ENCODE measurements around the gene PSORS1C2. TPM values are rescaled to one million over a fixed set of nuclear protein-coding genes. Genes with fewer than 3 reads are reported as not detected.

Gene PSORS1C2
- total and polyA plus RNA-seq, 12 donors = not detected

DNA sequence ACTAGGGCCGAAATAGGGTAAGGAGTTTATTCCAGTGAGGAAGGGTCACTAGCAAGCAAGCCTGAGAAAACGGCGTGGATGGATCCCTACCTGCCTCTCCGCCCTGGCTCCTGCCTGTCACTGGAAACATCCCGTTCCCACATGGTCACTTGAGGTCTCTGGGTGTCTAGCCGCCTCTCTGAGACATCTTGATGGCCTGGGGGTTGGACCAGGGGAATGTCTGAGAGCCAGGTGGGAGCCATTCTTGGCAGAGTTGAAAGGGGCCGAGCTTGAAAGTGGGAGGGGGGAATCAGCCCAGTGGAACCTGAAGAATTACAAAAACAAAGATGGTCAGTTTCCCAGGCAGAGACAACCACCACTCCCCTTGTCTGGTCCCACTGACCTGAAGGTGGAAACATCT lies 17.8 kb upstream of the PSORS1C2 start:
- intact Hi-C loops (cut with DNase I) = no loop called here
- H3K9me3 ChIP-seq (replicated peaks in 1 of 3) = no peaks in the 10 kb centered on the region
- H3K4me3 ChIP-seq = no peak overlapping the region
- 91 to 98% (median 95%) methylated on average over 7 of the region's 7 CpGs for WGBS, 4 donors
- H3K27me3 ChIP-seq = no peaks in the 10 kb centered on the region
- TF ChIP-seq, protein P1, sequence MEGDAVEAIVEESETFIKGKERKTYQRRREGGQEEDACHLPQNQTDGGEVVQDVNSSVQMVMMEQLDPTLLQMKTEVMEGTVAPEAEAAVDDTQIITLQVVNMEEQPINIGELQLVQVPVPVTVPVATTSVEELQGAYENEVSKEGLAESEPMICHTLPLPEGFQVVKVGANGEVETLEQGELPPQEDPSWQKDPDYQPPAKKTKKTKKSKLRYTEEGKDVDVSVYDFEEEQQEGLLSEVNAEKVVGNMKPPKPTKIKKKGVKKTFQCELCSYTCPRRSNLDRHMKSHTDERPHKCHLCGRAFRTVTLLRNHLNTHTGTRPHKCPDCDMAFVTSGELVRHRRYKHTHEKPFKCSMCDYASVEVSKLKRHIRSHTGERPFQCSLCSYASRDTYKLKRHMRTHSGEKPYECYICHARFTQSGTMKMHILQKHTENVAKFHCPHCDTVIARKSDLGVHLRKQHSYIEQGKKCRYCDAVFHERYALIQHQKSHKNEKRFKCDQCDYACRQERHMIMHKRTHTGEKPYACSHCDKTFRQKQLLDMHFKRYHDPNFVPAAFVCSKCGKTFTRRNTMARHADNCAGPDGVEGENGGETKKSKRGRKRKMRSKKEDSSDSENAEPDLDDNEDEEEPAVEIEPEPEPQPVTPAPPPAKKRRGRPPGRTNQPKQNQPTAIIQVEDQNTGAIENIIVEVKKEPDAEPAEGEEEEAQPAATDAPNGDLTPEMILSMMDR (IDR thresholded peaks at IDR 0.05) = no peak
- TF ChIP-seq POLR2A (IDR thresholded peaks at IDR 0.05) = no peak
- H3K4me1 ChIP-seq (replicated peaks in 1 of 2) = peaks cover 5 to 13% of the 10 kb centered on the region in 2 donors
- no peak for DNase-seq
- no peak overlapping the region for H3K27ac ChIP-seq
- H3K36me3 ChIP-seq (replicated peaks in 1 of 2) = peaks cover 0 to 2% of the 10 kb centered on the region in 2 donors

DNA sequence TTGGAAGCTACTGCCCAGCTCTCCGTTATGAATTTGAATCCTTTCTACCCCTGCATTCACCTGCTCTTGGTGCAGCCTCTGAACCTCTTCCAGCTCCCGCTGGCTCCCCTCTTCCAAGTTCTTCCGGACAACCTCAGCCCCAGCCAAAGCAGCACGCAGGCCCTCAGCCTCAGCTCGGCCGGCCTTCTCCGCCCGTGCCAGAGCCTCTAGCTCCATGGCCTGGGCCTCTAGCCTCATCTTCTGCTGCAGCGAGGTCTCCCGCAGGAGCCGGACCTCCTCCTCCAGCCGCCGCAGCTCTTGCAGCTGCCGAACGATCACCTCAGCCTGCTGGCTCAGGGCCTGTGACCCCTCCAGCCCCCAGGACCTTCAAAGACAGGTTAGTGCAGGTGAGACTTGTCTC lies 15.6 kb upstream of the PSORS1C2 start:
- H3K36me3 ChIP-seq (replicated peaks in 1 of 2) = peaks cover 0 to 2% of the 10 kb centered on the region in 2 donors
- peaks cover 5 to 13% of the 10 kb centered on the region in 2 donors for H3K4me1 ChIP-seq (replicated peaks in 1 of 2)
- 83 to 97% (median 96%) methylated on average over 15 of the region's 15 CpGs for WGBS, 4 donors
- H3K4me3 ChIP-seq = no peak overlapping the region
- intact Hi-C loops (cut with DNase I) = no loop called here
- no peaks in the 10 kb centered on the region for H3K27me3 ChIP-seq
- TF ChIP-seq, protein P1 (IDR thresholded peaks at IDR 0.05) = no peak
- no peak for TF ChIP-seq POLR2A (IDR thresholded peaks at IDR 0.05)
- no peaks in the 10 kb centered on the region for H3K9me3 ChIP-seq (replicated peaks in 1 of 3)
- no peak overlapping the region for H3K27ac ChIP-seq
- no peak for DNase-seq

DNA sequence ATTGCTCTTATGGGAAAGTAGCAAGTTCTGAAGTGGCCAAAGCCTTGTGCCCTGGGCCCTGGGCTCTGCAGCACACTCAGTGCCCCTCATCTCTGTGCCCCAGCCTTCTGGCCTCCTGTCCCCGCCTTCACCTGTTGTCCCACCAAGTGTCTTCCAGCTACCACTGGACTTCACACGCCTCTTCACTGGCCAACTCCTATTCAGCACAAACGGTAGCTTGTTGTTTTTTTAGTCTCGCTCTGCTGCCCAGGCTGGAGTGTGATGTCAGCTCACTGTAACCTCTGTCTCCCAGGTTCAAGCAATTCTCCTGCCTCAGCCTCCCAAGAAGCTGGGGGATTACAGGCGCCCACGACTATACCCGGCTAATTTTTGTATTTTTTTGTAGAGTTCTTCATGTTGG lies 13.9 kb upstream of the PSORS1C2 start:
- H3K4me3 ChIP-seq = no peak overlapping the region
- WGBS, 4 donors = 88 to 93% (median 90%) methylated on average over 7 of the region's 7 CpGs
- no peak overlapping the region for H3K27ac ChIP-seq
- TF ChIP-seq, protein P1 (IDR thresholded peaks at IDR 0.05) = no peak
- no peak for TF ChIP-seq POLR2A (IDR thresholded peaks at IDR 0.05)
- DNase-seq = no peak
- peaks cover 5% of the 10 kb centered on the region in 2 donors for H3K4me1 ChIP-seq (replicated peaks in 1 of 2)
- no peaks in the 10 kb centered on the region for H3K27me3 ChIP-seq
- intact Hi-C loops (cut with DNase I) = no loop called here
- no peaks in the 10 kb centered on the region for H3K9me3 ChIP-seq (replicated peaks in 1 of 3)
- H3K36me3 ChIP-seq (replicated peaks in 1 of 2) = peaks cover 0 to 2% of the 10 kb centered on the region in 2 donors

DNA sequence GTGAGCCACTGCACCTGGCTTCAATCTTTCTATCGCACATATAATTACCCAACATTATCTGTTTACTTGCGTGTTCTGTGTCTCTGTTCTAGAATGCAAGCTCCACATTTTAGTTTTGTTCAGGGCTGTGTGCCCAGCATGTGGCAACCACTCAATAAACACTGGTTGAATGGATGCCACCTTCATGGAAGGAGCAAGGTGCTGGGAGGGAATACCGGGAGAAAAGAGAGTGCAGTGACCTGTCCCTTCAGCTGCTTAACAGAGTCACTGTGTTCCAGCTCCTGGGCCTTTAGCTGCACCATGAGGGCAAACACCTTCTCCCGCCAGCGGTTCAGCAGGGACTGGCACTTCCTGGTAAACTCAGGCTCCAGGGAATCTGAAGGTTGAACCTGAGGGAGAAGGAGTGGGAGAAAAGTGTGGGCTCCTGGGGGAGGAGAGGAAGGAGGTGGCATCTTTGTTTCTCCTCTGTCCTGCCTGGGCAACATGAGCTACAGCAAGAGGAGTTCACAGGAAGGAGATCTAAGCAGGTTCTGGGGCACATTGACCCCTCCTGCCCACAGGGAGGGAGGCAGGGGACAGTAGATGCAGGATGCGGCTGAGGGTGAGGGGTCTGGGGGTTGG lies 11.1 kb upstream of the PSORS1C2 start:
- intact Hi-C loops (cut with DNase I) = no loop called here
- Histone ChIP-seq H3K4me1 (replicated peaks in 1 of 2) (no peaks in the 10 kb centered on the region), H3K4me3 (no peak overlapping the region), H3K27ac (no peak overlapping the region), H3K36me3 (replicated peaks in 1 of 2) (no peaks in the 10 kb centered on the region), H3K27me3 (no peaks in the 10 kb centered on the region), H3K9me3 (replicated peaks in 1 of 3) (no peaks in the 10 kb centered on the region)
- DNase-seq = no peak
- 93 to 98% (median 96%) methylated on average over 5 to 6 of the region's 6 CpGs for WGBS, 4 donors
- TF ChIP-seq, protein P1 (IDR thresholded peaks at IDR 0.05) = no peak
- no peak for TF ChIP-seq POLR2A (IDR thresholded peaks at IDR 0.05)
